Thyroid gland (tissue), 4 donors: Measurements from ENCODE around the gene ABTB2. TPM values are rescaled to one million over a fixed set of nuclear protein-coding genes. Genes with fewer than 3 reads are reported as not detected.

Experiments
- DNase-seq, 2 donors: peaks; one replicate each; pipeline ENCODE4 v3.0.0-alpha.2; 2019
- H3K27ac ChIP-seq, 3 donors: fragments of 200-600 bp; sonication (generic); 1 replicate in 2 of 3; 2 replicates in 1 of 3; pipeline ENCODE4 v1.5.1; 2016 to 2019; ENCODE audit warnings: mild to moderate bottlenecking in 1 of 3, moderate library complexity in 1 of 3
- H3K27me3 ChIP-seq: fragments of 200-600 bp; sonication (generic); one replicate; pipeline ENCODE4 v1.5.1; 2019
- H3K36me3 ChIP-seq, 2 donors: fragments of 200-600 bp; sonication (generic); one replicate each; pipeline ENCODE4 v1.5.1; 2016 to 2019
- H3K4me1 ChIP-seq, 2 donors: fragments of 200-600 bp; sonication (generic); one replicate each; pipeline ENCODE4 v1.5.1; 2017 to 2019
- H3K4me3 ChIP-seq, 3 donors: fragments of 200-600 bp; sonication (generic); replicated peaks in 1 of 3; 1 replicate in 2 of 3; 2 replicates in 1 of 3; pipeline ENCODE4 v1.5.1; 2016; ENCODE audit warnings: mild to moderate bottlenecking in 1 of 3
- H3K9me3 ChIP-seq: fragments of 200-600 bp; sonication (generic); one replicate; pipeline ENCODE4 v1.5.1; 2017
- POLR2A ChIP-seq, 2 donors: fragments of 450-650 bp; IDR thresholded peaks; one replicate each; pipeline ENCODE4 v1.6.1; 2017; ENCODE audit warnings: antibody characterized with exemption in 2 of 2, mild to moderate bottlenecking in 2 of 2, moderate library complexity in 1 of 2
- WGBS, 2 donors: methylation state at CpG; one replicate each; pipeline ENCODE4 v1.1.5; 2017; 5-methylcytosine and 5-hydroxymethylcytosine counted together
- intact Hi-C: fragments of 100-400 bp; cut with DNase I; formaldehyde crosslinking; loops from one replicate; pipeline ENCODE4 v1.15.1; 2023
- total RNA-seq, 4 donors: library from RNA; depleted of rRNA; stranded (reverse); fragments of >200 nt; gene quantifications; one replicate each; pipeline ENCODE4 v1.2.3, GENCODE V29; 2016
- TF ChIP-seq, protein P1 (sequence below), 6 experiments: fragments of 200-600 bp in 3 of 6; fragments of 450-650 bp in 3 of 6; sonication (generic) in 3 of 6; IDR thresholded peaks; one replicate each; pipeline ENCODE4 v1.5.1; 2016 to 2019; ENCODE audit warnings: antibody characterized with exemption in 6 of 6, mild to moderate bottlenecking in 2 of 6, inconsistent platforms in 1 of 6, moderate library complexity in 1 of 6

ABTB2 gene
- total RNA-seq, 4 donors from 2014 or later, result 1.2 to 5.0 (median 3.3) TPM

DNA sequence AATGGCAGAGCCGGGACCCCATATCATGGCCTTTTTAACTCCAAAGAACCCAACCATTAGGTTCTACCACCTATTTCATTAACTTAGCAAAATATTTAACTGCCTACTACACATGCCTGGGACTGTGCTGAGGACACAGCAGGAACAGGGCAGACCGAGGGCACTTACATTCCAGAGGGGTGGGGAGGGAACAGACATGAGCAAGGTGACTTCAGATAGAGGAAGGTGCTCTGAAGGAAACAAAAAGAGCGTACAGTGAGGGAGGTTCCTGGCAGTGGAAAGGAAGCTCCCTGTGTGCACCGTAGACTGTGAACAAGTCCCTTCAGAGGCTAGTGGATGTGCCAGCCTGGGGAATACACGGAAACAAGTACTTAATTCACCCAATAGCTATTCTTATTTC, 169.6 kb downstream of the ABTB2 start:
- WGBS, 2 donors, result 75 to 76% methylated on average over 5 of the region's 5 CpGs

GRCh38 chr11:34185926-34186841, 171.6 kb downstream of the ABTB2 start:
- Histone ChIP-seq H3K4me1 (peaks cover 18 to 28% of the 10 kb centered on the region in 2 donors), H3K36me3 (no peaks in the 10 kb centered on the region), H3K9me3 (no peaks in the 10 kb centered on the region), H3K27me3 (no peaks in the 10 kb centered on the region), H3K4me3 (no peak overlapping the region), H3K27ac (no peak overlapping the region)
- intact Hi-C loops, result no loop called here
- DNase-seq, result peak; percentile 48 to 50
- TF ChIP-seq, protein P1, sequence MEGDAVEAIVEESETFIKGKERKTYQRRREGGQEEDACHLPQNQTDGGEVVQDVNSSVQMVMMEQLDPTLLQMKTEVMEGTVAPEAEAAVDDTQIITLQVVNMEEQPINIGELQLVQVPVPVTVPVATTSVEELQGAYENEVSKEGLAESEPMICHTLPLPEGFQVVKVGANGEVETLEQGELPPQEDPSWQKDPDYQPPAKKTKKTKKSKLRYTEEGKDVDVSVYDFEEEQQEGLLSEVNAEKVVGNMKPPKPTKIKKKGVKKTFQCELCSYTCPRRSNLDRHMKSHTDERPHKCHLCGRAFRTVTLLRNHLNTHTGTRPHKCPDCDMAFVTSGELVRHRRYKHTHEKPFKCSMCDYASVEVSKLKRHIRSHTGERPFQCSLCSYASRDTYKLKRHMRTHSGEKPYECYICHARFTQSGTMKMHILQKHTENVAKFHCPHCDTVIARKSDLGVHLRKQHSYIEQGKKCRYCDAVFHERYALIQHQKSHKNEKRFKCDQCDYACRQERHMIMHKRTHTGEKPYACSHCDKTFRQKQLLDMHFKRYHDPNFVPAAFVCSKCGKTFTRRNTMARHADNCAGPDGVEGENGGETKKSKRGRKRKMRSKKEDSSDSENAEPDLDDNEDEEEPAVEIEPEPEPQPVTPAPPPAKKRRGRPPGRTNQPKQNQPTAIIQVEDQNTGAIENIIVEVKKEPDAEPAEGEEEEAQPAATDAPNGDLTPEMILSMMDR (IDR thresholded peaks at IDR 0.05), result no peak
- no peak for TF ChIP-seq POLR2A (IDR thresholded peaks at IDR 0.05)
- WGBS, 2 donors, result 48 to 58% methylated on average over 12 to 15 of the region's 22 CpGs

More for the DNA sequence above, 169.6 kb downstream of the ABTB2 start:
- Histone ChIP-seq H3K27ac (peak overlapping the region in 2 of 3 donors; percentile 21 to 63), H3K27me3 (no peaks in the 10 kb centered on the region), H3K9me3 (no peaks in the 10 kb centered on the region), H3K4me3 (no peak overlapping the region), H3K36me3 (no peaks in the 10 kb centered on the region), H3K4me1 (peaks cover 18 to 28% of the 10 kb centered on the region in 2 donors)
- intact Hi-C loops, result no loop called here
- no peak for TF ChIP-seq POLR2A (IDR thresholded peaks at IDR 0.05)
- TF ChIP-seq, protein P1 (IDR thresholded peaks at IDR 0.05), result no peak
- peak; percentile 26 to 52 for DNase-seq

- TF ChIP-seq, protein P1 (IDR thresholded peaks at IDR 0.05), result no peak
- no peak for DNase-seq
- H3K4me1 ChIP-seq, result peaks cover 25 to 38% of the 10 kb centered on the region in 2 donors
Observed at GRCh38 chr11:34184505-34185015, 173.2 kb downstream of the ABTB2 start.

GRCh38 chr11:34183848-34184391, 173.9 kb downstream of the ABTB2 start:
- WGBS, 2 donors, result 87 to 95% methylated on average over 9 of the region's 9 CpGs
- Histone ChIP-seq H3K27me3 (no peaks in the 10 kb centered on the region), H3K36me3 (no peaks in the 10 kb centered on the region), H3K27ac (no peak overlapping the region), H3K4me1 (peaks cover 21 to 38% of the 10 kb centered on the region in 2 donors), H3K9me3 (no peaks in the 10 kb centered on the region), H3K4me3 (no peak overlapping the region)
- TF ChIP-seq POLR2A (IDR thresholded peaks at IDR 0.05), result no peak
- TF ChIP-seq, protein P1 (IDR thresholded peaks at IDR 0.05), result no peak
- no peak for DNase-seq
- intact Hi-C loops, result no loop called here

More at GRCh38 chr11:34184505-34185015, 173.2 kb downstream of the ABTB2 start:
- no peaks in the 10 kb centered on the region for H3K36me3 ChIP-seq
- no peak overlapping the region for H3K4me3 ChIP-seq
- H3K27me3 ChIP-seq, result no peaks in the 10 kb centered on the region
- WGBS, 2 donors, result 94 to 97% methylated on average over 12 to 13 of the region's 14 CpGs
- intact Hi-C loops, result no loop called here
- H3K27ac ChIP-seq, result no peak overlapping the region
- no peaks in the 10 kb centered on the region for H3K9me3 ChIP-seq
